Measurements from ENCODE around the gene SLC29A3.

- no peak for TF ChIP-seq CTCF (IDR thresholded peaks at IDR 0.05)
- no peak for TF ChIP-seq POLR2A (IDR thresholded peaks at IDR 0.05)
Observed at GRCh38 chr10:71336632-71337031, 17.6 kb downstream of the SLC29A3 start.

All from uterus (tissue), 2 donors.